ENCODE results near the gene COLEC12.
A peak's percentile ranks its signal among the peaks of the same experiment; 100 is the strongest.

Gene COLEC12

GRCh38 chr18:500632-501405 is at the start of gene COLEC12:
TSS of gene COLEC12 (minus strand) at chr18:500701. CDS start at chr18:500514, 187 bp downstream.
- peak within 1 kb of the TSS; percentile 44 for H3K4me3 ChIP-seq (ENCODE audit: low read depth, low read length)
- no peak for DNase-seq (ENCODE audit: low read depth)
- TF ChIP-seq CTCF (conservative IDR thresholded peaks at IDR 0.05; ENCODE audit: low read depth, low read length), result no peak

- TF ChIP-seq CTCF (conservative IDR thresholded peaks at IDR 0.05; ENCODE audit: low read depth, low read length), result no peak
- no peak overlapping the region for H3K4me3 ChIP-seq (ENCODE audit: low read depth, low read length)
- DNase-seq (ENCODE audit: low read depth), result no peak
Measured at GRCh38 chr18:549967-550366, 49.5 kb upstream of the COLEC12 start.

- DNase-seq (ENCODE audit: low read depth), result no peak
- no peak for TF ChIP-seq CTCF (conservative IDR thresholded peaks at IDR 0.05; ENCODE audit: low read depth, low read length)
Measured at GRCh38 chr18:543447-544078, 43.1 kb upstream of the COLEC12 start.

GRCh38 chr18:533995-534601 is 33.6 kb upstream of the COLEC12 start:
- TF ChIP-seq CTCF (conservative IDR thresholded peaks at IDR 0.05; ENCODE audit: low read depth, low read length), result no peak
- H3K4me3 ChIP-seq (ENCODE audit: low read depth, low read length), result no peak overlapping the region
- DNase-seq (ENCODE audit: low read depth), result no peak

More at GRCh38 chr18:543447-544078, 43.1 kb upstream of the COLEC12 start:
- no peak overlapping the region for H3K4me3 ChIP-seq (ENCODE audit: low read depth, low read length)

GRCh38 chr18:532632-533031 is 32.1 kb upstream of the COLEC12 start:
- DNase-seq (ENCODE audit: low read depth), result no peak
- TF ChIP-seq CTCF (conservative IDR thresholded peaks at IDR 0.05; ENCODE audit: low read depth, low read length), result no peak

GRCh38 chr18:532018-532417 is 31.5 kb upstream of the COLEC12 start:
- H3K4me3 ChIP-seq (ENCODE audit: low read depth, low read length), result no peak overlapping the region
- TF ChIP-seq CTCF (conservative IDR thresholded peaks at IDR 0.05; ENCODE audit: low read depth, low read length), result no peak
- DNase-seq (ENCODE audit: low read depth), result no peak

More at GRCh38 chr18:532632-533031, 32.1 kb upstream of the COLEC12 start:
- no peak overlapping the region for H3K4me3 ChIP-seq (ENCODE audit: low read depth, low read length)

Data from choroid plexus epithelial cell (primary cell).